GM21825 (cell line): ENCODE data around the gene FCMR.

Experiments used
- ATAC-seq: cut with Tn5 transposase; IDR thresholded peaks from one replicate; pipeline ENCODE4 v1.9.1; 2021; ENCODE audit warnings: mild to moderate bottlenecking, moderate library complexity; ENCODE audit not compliant: unreplicated experiment

FCMR gene

GRCh38 chr1:206921772-206922265 lies at the start of gene FCMR:
FCMR (minus strand) TSS chr1:206921941; CDS start chr1:206921854, 87 bp downstream.
- ATAC-seq = no peak

DNA sequence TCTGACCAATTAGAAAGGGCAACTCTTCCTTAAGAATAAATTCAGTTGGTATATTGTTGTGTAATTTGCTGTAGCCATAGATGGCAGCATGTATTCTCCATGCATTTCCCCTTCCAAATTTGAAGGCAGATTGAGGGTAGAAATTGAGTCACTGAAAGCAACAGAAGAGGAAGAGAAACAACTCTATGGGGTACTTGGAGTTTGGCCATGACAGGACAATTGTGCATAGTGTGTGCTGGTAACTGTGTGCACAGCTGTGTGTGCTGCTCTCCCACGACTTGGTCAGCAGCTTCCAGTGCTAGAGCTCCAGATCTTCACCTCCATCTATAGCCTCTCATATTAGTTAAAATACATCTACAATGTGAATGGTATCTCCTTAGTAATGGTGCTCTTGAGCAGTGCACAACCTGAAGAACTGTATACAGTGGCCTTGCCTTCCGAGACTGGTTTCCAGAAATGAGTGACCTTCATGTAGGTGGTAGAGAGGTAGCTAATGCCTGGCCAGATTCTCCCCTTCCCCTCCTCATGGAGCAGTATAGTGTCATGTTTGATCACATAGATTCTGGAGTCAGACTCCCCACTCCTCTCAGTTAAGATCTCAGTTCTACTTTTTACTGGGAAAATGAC lies 49.4 kb upstream of the FCMR start:
- no peak for ATAC-seq

DNA sequence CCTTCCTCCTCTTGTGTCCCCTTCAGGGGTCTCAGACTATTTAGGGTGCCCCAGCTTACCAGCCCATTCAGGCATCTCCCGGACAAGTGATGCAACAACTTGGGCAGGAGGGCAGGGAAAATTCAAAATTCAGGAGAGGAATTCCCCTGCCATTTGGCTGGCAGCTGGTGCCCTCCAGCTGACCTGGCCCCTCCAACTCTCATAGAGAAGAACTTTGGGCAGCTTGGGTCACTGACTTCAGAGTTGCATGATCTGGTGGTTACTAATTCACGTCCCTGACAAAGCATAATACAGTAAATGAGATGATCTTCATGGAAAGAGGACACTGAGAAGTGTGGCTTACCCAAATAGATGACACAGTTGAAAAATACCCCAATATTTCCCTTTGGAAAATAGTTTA lies 48.7 kb upstream of the FCMR start, which contains the start of gene FCAMR:
FCAMR (minus strand) TSS at position 15 of the 400 bp plus-strand sequence. CDS start 335 bp downstream, outside the sequence.
- ATAC-seq = no peak

DNA sequence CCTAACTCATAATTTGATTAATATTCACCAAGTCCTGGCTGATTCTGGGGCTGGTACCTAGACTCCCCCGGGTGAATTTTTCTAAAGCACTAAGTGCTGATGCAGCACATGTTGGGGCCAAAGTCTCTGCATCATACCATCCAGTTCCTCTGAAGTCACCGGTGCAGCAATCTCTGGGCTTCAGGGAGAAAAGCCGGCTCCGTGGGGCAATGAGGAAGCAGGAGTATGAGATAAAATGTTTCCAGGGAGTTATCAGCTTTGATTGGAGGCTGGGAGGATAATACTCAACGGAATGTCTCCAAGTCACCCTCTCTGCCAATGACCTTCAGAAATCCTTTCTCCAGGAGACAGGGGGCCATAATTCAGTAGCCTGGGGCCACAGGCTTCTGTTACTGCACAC lies 47.3 kb upstream of the FCMR start:
- no peak for ATAC-seq

DNA sequence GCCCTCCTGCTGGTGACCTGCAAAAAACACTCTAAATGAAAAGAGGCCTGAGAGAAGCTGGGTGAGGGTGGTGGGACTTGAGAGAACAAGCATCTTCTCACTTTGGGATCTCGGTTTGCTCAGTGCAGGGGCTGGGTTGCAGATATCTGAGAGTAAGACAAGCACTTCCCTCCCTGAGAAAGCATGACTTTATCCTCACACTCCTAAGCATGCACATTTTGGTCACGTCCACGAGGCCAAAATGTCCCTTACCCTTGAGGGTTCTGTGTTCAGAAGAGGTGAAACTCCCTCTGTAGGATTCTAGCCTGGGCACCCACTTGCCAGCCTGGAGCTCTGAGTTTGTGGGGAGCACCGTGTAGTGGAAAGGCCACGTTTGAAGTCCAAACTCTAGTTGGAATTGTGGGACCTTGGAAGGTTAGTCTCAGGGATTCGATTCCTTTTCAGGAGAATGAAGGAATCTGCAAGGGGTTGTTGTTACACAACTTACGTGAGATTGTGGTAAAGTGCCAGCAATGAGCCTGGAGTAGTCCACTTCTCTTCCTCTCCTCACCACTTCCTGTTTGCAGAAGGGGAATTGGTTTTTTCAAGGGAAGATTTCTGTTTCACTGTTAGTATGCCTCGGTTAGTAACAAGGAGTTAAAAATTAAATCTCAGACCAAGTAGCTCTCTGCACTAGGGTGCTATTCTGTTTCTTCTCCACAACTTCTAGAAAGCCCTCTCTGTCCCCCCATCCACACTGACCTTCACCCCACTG lies 45.5 kb upstream of the FCMR start:
- peak; percentile 56 for ATAC-seq

DNA sequence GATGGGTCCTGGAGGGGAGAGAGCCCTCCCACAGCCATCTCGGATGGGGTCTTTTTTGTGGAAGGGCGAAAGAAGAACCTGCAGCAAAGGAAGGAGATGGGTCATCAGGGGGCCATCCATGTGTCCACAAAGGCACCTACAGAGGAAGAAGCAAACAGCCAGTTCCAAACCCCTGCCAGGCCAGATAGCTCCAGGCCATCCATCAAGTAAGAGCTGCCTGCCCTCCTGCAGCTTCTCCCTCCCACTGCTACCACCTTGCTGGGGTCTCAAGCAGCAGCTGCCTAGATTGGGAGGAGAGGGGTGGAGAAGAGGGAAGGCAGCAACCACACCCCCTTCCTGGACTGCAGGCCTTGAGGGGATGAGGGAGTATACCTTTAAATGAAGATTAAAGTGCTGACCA lies 44.0 kb upstream of the FCMR start:
- ATAC-seq = no peak

DNA sequence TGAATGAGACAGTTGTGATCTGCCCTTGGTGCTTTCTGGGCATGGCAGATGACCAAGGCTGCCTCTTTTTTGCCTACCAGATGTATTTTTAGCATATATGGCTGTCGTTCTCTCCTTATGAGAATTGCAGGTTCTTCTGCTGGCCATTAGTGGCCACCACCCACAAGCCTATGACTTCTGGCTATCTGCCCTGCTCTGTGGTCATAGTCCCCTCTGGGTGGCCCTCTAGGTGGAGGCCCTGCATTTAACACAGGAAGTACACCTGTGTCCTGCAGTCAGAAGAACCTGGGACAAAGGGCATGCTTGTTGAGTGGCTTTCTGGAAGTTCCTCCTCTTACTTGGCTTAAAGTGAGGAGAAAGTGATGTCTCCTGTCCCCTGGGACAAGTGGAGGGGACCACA lies 42.0 kb upstream of the FCMR start:
- ATAC-seq = no peak

- ATAC-seq = no peak
These were observed 41.5 kb upstream of the FCMR start for GRCh38 chr1:206963119-206963712.

- ATAC-seq = no peak
These were observed 40.5 kb upstream of the FCMR start for GRCh38 chr1:206962272-206962671.

DNA sequence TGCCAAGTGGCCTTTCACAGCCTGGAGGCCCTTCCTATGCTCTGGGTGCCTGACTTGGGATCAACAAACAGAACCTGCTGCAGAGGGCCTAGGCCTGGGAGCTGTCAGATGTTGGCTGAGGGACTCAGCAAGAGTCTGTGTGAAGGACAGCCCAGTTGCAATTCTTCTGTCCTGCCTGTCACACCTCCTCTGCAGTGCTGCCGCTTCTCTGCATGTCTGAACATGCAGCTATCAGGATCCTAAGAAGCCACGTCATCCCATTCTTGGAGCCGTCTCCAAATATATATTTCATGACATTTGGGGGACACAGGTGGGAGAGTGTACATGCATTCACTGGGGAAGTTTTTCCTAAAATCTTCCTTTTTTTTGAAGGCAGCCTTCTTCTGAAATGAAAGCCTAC lies 39.9 kb upstream of the FCMR start:
- ATAC-seq = no peak

DNA sequence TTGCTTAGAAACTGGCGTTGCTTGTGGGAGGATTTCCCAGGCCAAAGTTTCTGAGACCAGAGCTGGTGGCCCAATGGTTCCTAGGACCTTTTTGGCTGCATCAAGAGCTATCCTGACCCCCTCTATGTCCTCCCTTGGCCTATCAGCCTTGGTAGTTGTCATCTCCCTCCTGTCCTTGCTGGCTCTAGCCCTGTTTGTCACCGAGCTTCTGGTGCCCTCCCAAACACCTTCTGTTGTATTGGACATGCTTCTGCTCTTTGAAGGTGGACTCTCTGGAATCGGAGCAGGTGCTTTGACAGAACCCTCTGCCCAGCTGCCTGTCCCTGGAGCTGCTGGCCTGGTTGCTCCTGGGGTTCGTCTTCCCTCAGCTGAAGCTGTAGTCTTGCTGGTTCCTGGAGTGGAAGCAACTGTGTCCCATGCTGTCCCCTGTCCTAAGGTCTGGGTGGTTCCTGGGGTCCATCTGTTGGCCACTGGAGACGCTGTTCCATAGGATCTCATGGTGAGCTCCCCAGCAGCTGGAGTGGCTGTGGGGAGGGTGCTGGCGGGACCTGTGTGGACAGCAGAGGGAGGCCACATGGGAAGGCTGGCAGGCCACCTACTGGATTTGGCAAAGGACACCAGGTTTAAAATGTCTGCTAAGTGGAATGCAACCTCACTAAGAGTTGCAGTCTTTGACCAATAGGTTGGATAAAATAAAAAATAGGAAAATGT lies 39.1 kb upstream of the FCMR start:
- ATAC-seq = no peak

DNA sequence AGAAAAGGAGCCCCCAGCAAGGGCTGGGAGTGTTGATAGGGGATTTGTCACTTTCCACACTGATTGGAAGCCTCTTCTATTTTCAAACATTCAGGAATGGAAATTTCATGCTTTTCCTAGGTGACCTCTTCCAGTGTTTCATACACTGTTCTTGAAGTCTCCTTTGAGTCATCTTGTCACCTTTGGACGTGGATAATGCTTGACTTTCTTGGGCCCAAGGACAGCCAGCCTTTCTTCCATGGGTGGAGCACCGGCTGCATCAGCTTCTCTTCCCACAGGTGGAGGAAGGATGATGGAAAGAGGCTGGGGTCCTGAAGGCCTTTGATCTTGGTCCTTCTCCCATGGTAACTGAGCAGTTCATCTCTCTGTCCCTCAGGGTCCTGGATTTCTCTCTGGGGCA lies 36.4 kb upstream of the FCMR start:
- no peak for ATAC-seq

- ATAC-seq = no peak
These were observed 35.9 kb upstream of the FCMR start for GRCh38 chr1:206957639-206958038.

DNA sequence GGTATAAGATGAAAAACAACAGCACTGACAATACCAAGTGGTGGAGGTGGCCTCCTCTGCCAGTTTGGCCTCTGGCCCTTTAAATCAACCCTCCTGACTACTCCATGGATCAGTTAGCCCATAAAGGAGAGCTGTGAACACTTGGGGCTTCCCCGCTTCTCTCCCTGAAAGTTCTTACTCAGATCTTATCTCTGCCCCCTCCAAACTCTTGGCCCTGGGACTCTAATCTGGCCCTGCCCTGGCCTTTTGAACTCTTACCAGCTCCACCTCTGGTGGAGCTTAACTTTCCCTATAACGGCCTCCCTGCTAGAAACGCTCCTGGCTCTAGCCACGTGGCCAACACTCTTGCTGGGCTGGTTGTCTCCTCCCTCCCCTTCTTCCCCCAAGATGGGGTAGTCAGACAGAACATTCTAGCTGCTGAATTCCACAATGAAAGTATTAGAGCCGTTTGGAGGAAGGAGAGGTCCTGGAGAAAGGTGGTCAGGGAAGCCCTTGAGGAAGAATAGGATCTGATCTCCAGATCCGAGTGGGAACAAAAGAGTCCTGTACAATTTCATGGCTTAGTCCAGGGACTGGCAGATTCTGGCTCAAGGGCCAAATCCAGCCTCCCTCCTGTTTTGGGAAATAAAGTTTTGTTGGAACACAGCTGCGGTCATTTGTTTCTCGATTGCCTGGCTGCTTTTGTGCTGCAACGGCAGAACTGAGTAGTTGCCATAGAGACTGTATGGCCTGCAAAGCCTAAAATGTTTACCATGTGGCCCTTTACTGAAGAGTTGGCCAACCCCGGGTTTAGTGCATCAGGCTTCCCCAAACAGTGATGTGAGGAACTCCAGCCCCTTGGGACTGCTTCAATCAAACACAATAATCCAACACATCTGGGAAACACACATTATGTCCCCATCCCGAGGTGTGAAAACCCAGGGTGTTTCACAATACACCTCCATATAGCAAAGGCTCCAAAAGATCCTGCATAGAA lies 34.0 kb upstream of the FCMR start:
- ATAC-seq = peak; percentile 59

- no peak for ATAC-seq
These were observed 33.0 kb upstream of the FCMR start for GRCh38 chr1:206954459-206955342.

DNA sequence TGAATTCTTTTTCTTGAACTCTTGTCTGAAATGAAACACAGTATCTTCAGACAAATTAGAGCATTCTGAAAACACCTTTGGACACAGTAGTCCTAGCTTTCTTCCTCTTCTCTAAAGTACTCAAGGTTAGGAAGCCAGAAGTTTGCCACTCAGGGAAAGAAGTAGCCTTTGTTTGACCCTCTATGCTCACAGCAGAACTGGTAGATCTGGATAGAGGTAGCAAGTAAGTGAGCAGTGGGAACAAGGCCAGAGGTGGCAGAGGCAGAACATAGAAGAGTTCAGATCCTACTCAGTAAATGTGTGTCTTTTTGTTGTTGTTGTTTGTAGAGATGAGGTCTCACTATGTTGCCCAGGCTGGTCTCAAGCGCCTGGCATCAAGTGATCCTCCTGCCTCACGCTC lies 31.9 kb upstream of the FCMR start:
- no peak for ATAC-seq

DNA sequence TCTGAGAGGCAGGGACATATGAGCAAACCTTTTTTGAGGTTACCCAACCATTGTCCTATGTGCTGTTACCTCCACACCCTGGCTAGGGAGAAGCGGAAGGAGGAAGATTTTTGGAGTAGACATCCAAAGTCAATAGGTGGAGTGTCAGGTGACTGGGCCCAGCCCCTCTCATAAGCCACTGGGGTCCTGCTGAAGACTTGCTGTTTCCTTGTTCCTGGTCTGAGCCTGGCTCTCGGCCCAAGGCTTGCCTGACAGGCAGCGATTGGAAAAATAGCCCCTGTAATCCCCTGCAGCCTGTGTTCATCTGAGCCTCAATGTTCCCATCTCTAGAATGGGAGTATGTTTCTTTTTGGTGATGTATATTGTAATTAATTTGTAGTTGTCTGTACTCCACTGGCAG lies 31.4 kb upstream of the FCMR start:
- no peak for ATAC-seq

- ATAC-seq = no peak
These were observed 30.4 kb upstream of the FCMR start for GRCh38 chr1:206952171-206952570.
